GM23248 (cell line): ENCODE results near the gene SPTLC3. TPM values are rescaled to one million over a fixed set of nuclear protein-coding genes. Genes with fewer than 3 reads are reported as not detected.

Experiments
- DNase-seq: peaks from one replicate; pipeline ENCODE4 v3.0.0-alpha.2; 2015
- H2AFZ ChIP-seq: fragments of 200-600 bp; sonication (generic); 2 replicates; pipeline ENCODE4 v1.6.1; 2016; ENCODE audit warnings: antibody characterized with exemption
- H3F3A ChIP-seq: fragments of 200-600 bp; sonication (generic); 2 replicates; pipeline ENCODE4 v1.6.1; 2016; ENCODE audit warnings: mild to moderate bottlenecking, antibody characterized with exemption, mixed run types; ENCODE audit not compliant: insufficient read depth
- H3K27ac ChIP-seq: fragments of 200-600 bp; sonication (generic); 2 replicates; pipeline ENCODE4 v1.5.1; 2016; ENCODE audit warnings: mild to moderate bottlenecking
- H3K27me3 ChIP-seq: fragments of 200-600 bp; sonication (generic); replicated peaks from 2 replicates; pipeline ENCODE4 v1.6.1; 2016; ENCODE audit warnings: mild to moderate bottlenecking; ENCODE audit not compliant: insufficient read depth
- H3K36me3 ChIP-seq: fragments of 200-600 bp; sonication (generic); 2 replicates; pipeline ENCODE4 v1.6.1; 2016; ENCODE audit warnings: low read depth, mild to moderate bottlenecking
- H3K4me1 ChIP-seq: fragments of 200-600 bp; sonication (generic); 2 replicates; pipeline ENCODE4 v1.6.1; 2016; ENCODE audit warnings: mild to moderate bottlenecking; ENCODE audit not compliant: insufficient read depth
- H3K4me2 ChIP-seq: fragments of 200-600 bp; sonication (generic); one replicate; pipeline ENCODE4 v1.6.1; 2016; ENCODE audit warnings: mild to moderate bottlenecking; ENCODE audit not compliant: unreplicated experiment
- H3K4me3 ChIP-seq: fragments of 200-600 bp; sonication (generic); 2 replicates; pipeline ENCODE4 v1.5.1; 2016; ENCODE audit warnings: mild to moderate bottlenecking
- H3K79me2 ChIP-seq: fragments of 200-600 bp; sonication (generic); 2 replicates; pipeline ENCODE4 v1.6.1; 2016; ENCODE audit warnings: mild to moderate bottlenecking; ENCODE audit not compliant: insufficient read depth
- H3K9ac ChIP-seq: fragments of 200-600 bp; sonication (generic); 2 replicates; pipeline ENCODE4 v1.6.1; 2016; ENCODE audit warnings: mild to moderate bottlenecking
- H3K9me2 ChIP-seq: fragments of 200-600 bp; sonication (generic); 2 replicates; pipeline ENCODE4 v1.6.1; 2016; ENCODE audit warnings: mixed run types, mild to moderate bottlenecking, moderate library complexity; ENCODE audit not compliant: insufficient read depth
- H3K9me3 ChIP-seq: fragments of 200-600 bp; sonication (generic); one replicate; pipeline ENCODE4 v1.6.1; 2017; ENCODE audit warnings: low read depth
- H4K20me1 ChIP-seq: fragments of 200-600 bp; sonication (generic); 2 replicates; pipeline ENCODE4 v1.6.0; 2016; ENCODE audit not compliant: insufficient read depth
- EZH2 ChIP-seq: fragments of 200-600 bp; sonication (generic); IDR thresholded peaks from 2 replicates; pipeline ENCODE4 v1.6.1; 2018; ENCODE audit warnings: antibody characterized with exemption, mild to moderate bottlenecking; ENCODE audit not compliant: insufficient read depth, poor library complexity, severe bottlenecking
- EZH2phosphoT487 ChIP-seq: fragments of 200-600 bp; sonication (generic); IDR thresholded peaks from 2 replicates; pipeline ENCODE4 v1.6.1; 2018; ENCODE audit warnings: antibody characterized with exemption, moderate library complexity, mild to moderate bottlenecking, low read depth; ENCODE audit not compliant: insufficient read depth
- WGBS, 2 experiments: methylation state at CpG; one replicate each; pipeline ENCODE4 v1.1.6; 2015 to 2017; ENCODE audit warnings: low lambda C conversion rate in 2 of 2, low coverage in 1 of 2; ENCODE audit errors: missing lambda C conversion rate in 2 of 2; 5-methylcytosine and 5-hydroxymethylcytosine counted together
- in situ Hi-C: fragments of 300-500 bp; cut with MboI; formaldehyde crosslinking; loops from 2 replicates; pipeline ENCODE4 v1.15.0; 2020
- polyA plus RNA-seq: library from polyadenylated mRNA; unstranded; fragments of >200 nt; fragmentation: Nextera tagmentation; extraction: Ambion mirVana; gene quantifications from 2 replicates; pipeline ENCODE4 v1.2.1, GENCODE V29; 2016
- total RNA-seq: library from RNA; depleted of rRNA; stranded (reverse); fragments of >200 nt; shearing (Covaris generic); gene quantifications from 2 replicates; pipeline ENCODE4 v1.2.3, GENCODE V29; 2014

SPTLC3 gene
- total and polyA plus RNA-seq, 2 experiments from 2014 or later = 1.4 to 5.5 TPM

- H4K20me1 ChIP-seq = no peaks in the 10 kb centered on the region
- no peaks in the 10 kb centered on the region for H3K36me3 ChIP-seq
- DNase-seq = peak; percentile 66
- no peaks in the 10 kb centered on the region for H3K79me2 ChIP-seq
- H3K9me3 ChIP-seq = no peaks in the 10 kb centered on the region
- TF ChIP-seq EZH2 (no peak), EZH2phosphoT487 (no peak)
- H3K4me2 ChIP-seq = no peak overlapping the region
- no peak overlapping the region for H2AFZ ChIP-seq
- in situ Hi-C loops = no loop called here
- no peaks in the 10 kb centered on the region for H3F3A ChIP-seq
- no peak overlapping the region for H3K9ac ChIP-seq
- no peaks in the 10 kb centered on the region for H3K9me2 ChIP-seq
- H3K4me1 ChIP-seq = no peaks in the 10 kb centered on the region
- no peaks in the 10 kb centered on the region for H3K27me3 ChIP-seq
- 19 to 25% methylated on average over 6 of the region's 6 CpGs for WGBS, 2 experiments
- no peak overlapping the region for H3K4me3 ChIP-seq
- no peak overlapping the region for H3K27ac ChIP-seq
These were observed 110.8 kb downstream of the SPTLC3 start for GRCh38 chr20:13119583-13119982.

GRCh38 chr20:13120471-13120870 lies 111.7 kb downstream of the SPTLC3 start:
- in situ Hi-C loops = no loop called here
- Histone ChIP-seq H4K20me1 (no peaks in the 10 kb centered on the region), H3K9ac (no peak overlapping the region), H3K27ac (no peak overlapping the region), H2AFZ (no peak overlapping the region), H3K79me2 (no peaks in the 10 kb centered on the region), H3K4me2 (no peak overlapping the region), H3K4me3 (no peak overlapping the region), H3F3A (no peaks in the 10 kb centered on the region), H3K9me3 (no peaks in the 10 kb centered on the region), H3K36me3 (no peaks in the 10 kb centered on the region), H3K9me2 (no peaks in the 10 kb centered on the region), H3K4me1 (no peaks in the 10 kb centered on the region), H3K27me3 (no peaks in the 10 kb centered on the region)
- DNase-seq = no peak
- 49 to 72% methylated on average over 1 of the region's 1 CpG for WGBS, 2 experiments
- no peak for TF ChIP-seq EZH2
- TF ChIP-seq EZH2phosphoT487 = no peak

GRCh38 chr20:13121840-13122515 lies 113.2 kb downstream of the SPTLC3 start:
- DNase-seq = no peak
- Histone ChIP-seq H3K9me3 (no peaks in the 10 kb centered on the region), H3K27me3 (no peaks in the 10 kb centered on the region), H3F3A (no peaks in the 10 kb centered on the region), H3K36me3 (no peaks in the 10 kb centered on the region), H2AFZ (no peak overlapping the region), H3K79me2 (no peaks in the 10 kb centered on the region), H3K4me3 (no peak overlapping the region), H3K27ac (no peak overlapping the region), H3K4me1 (no peaks in the 10 kb centered on the region), H3K9ac (no peak overlapping the region), H3K9me2 (no peaks in the 10 kb centered on the region), H4K20me1 (no peaks in the 10 kb centered on the region), H3K4me2 (no peak overlapping the region)
- 64 to 68% methylated on average over 5 of the region's 5 CpGs for WGBS, 2 experiments
- in situ Hi-C loops = no loop called here
- TF ChIP-seq EZH2phosphoT487 (no peak), EZH2 (no peak)

- Histone ChIP-seq H3K4me2 (no peak overlapping the region), H2AFZ (no peak overlapping the region), H3K4me3 (no peak overlapping the region), H3K79me2 (no peaks in the 10 kb centered on the region), H3K9me2 (no peaks in the 10 kb centered on the region), H3K9ac (no peak overlapping the region), H4K20me1 (no peaks in the 10 kb centered on the region), H3K4me1 (no peaks in the 10 kb centered on the region), H3K27me3 (no peaks in the 10 kb centered on the region), H3K27ac (no peak overlapping the region), H3K9me3 (no peaks in the 10 kb centered on the region), H3K36me3 (no peaks in the 10 kb centered on the region), H3F3A (no peaks in the 10 kb centered on the region)
- in situ Hi-C loops = no loop called here
- DNase-seq = no peak
- TF ChIP-seq EZH2 (no peak), EZH2phosphoT487 (no peak)
- 96 to 100% methylated on average over 2 of the region's 2 CpGs for WGBS, 2 experiments
These were observed 116.7 kb downstream of the SPTLC3 start for GRCh38 chr20:13125486-13125885.

GRCh38 chr20:13128173-13128572 lies 119.4 kb downstream of the SPTLC3 start:
- H3K27ac ChIP-seq = no peak overlapping the region
- no peak for DNase-seq
- H3K9me2 ChIP-seq = no peaks in the 10 kb centered on the region
- TF ChIP-seq EZH2 = no peak
- no peak for TF ChIP-seq EZH2phosphoT487
- no peaks in the 10 kb centered on the region for H3F3A ChIP-seq
- no peaks in the 10 kb centered on the region for H3K27me3 ChIP-seq
- H3K4me1 ChIP-seq = no peaks in the 10 kb centered on the region
- 83 to 89% methylated on average over 1 of the region's 1 CpG for WGBS, 2 experiments
- no peaks in the 10 kb centered on the region for H3K9me3 ChIP-seq
- in situ Hi-C loops = no loop called here
- H3K79me2 ChIP-seq = no peaks in the 10 kb centered on the region
- H3K4me3 ChIP-seq = no peak overlapping the region
- H3K9ac ChIP-seq = no peak overlapping the region
- no peak overlapping the region for H2AFZ ChIP-seq
- H3K4me2 ChIP-seq = no peak overlapping the region
- H4K20me1 ChIP-seq = no peaks in the 10 kb centered on the region
- no peaks in the 10 kb centered on the region for H3K36me3 ChIP-seq
